ENCODE data around the gene ALDH1A1.

Gene ALDH1A1

GRCh38 chr9:72978744-72979143 lies 25.9 kb upstream of the ALDH1A1 start:
- DNase-seq: no peak

- DNase-seq: no peak
Measured at GRCh38 chr9:72977670-72978069, 24.8 kb upstream of the ALDH1A1 start.

GRCh38 chr9:72974501-72974900 lies 21.6 kb upstream of the ALDH1A1 start:
- no peak for DNase-seq

- DNase-seq: no peak
Measured at GRCh38 chr9:72972636-72973035, 19.8 kb upstream of the ALDH1A1 start.

GRCh38 chr9:72971411-72971810 lies 18.6 kb upstream of the ALDH1A1 start:
- DNase-seq: no peak

GRCh38 chr9:72960446-72960845 lies 7.6 kb upstream of the ALDH1A1 start:
- DNase-seq: no peak

GRCh38 chr9:72958485-72959281 lies 5.8 kb upstream of the ALDH1A1 start:
- no peak for DNase-seq

- no peak for DNase-seq
Measured at GRCh38 chr9:72955571-72955970, 2.7 kb upstream of the ALDH1A1 start.

GRCh38 chr9:72955126-72955455 lies 2.2 kb upstream of the ALDH1A1 start:
- no peak for DNase-seq

- DNase-seq: no peak
Measured at GRCh38 chr9:72954431-72955125, 1.7 kb upstream of the ALDH1A1 start.

- DNase-seq: no peak
Measured at GRCh38 chr9:72952381-72952690, 517 bp downstream of the ALDH1A1 start.

- DNase-seq: no peak
Measured at GRCh38 chr9:72951520-72952380, 1.1 kb downstream of the ALDH1A1 start.

- no peak for DNase-seq
Measured at GRCh38 chr9:72950875-72951442, 1.9 kb downstream of the ALDH1A1 start.

GRCh38 chr9:72949918-72950325 lies 2.9 kb downstream of the ALDH1A1 start:
- no peak for DNase-seq

- no peak for DNase-seq
Measured at GRCh38 chr9:72949244-72949582, 3.6 kb downstream of the ALDH1A1 start.

- no peak for DNase-seq
Measured at GRCh38 chr9:72948575-72949243, 4.1 kb downstream of the ALDH1A1 start.

- DNase-seq: no peak
Measured at GRCh38 chr9:72947984-72948465, 4.8 kb downstream of the ALDH1A1 start.

- DNase-seq: no peak
Measured at GRCh38 chr9:72946821-72947220, 6.0 kb downstream of the ALDH1A1 start.

- no peak for DNase-seq
Measured at GRCh38 chr9:72946318-72946717, 6.5 kb downstream of the ALDH1A1 start.

GRCh38 chr9:72945391-72945790 lies 7.5 kb downstream of the ALDH1A1 start:
- no peak for DNase-seq

- no peak for DNase-seq
Measured at GRCh38 chr9:72943844-72944462, 8.9 kb downstream of the ALDH1A1 start.

GRCh38 chr9:72942451-72942850 lies 10.4 kb downstream of the ALDH1A1 start:
- no peak for DNase-seq
